Liver (tissue), 10 donors: ENCODE data around the gene MTO1. TPM values are rescaled to one million over a fixed set of nuclear protein-coding genes. Genes with fewer than 3 reads are reported as not detected.
A peak's percentile ranks its signal among the peaks of the same experiment; 100 is the strongest.
"Not testable (repeated sequence)": the region's sequence is repeated elsewhere in the genome, so short reads cannot be mapped to it uniquely, and the experiment has no call there.

ENCODE experiments used
- DNase-seq: peaks from one replicate; pipeline ENCODE4 v3.0.0-alpha.2; 2017; ENCODE audit warnings: low spot score
- H3K27ac ChIP-seq, 2 donors: one replicate each; pipeline ENCODE4 v1.7.0; 2013; ENCODE audit warnings: inconsistent platforms in 2 of 2, low read length in 2 of 2, control low read depth in 1 of 2, low read depth in 1 of 2, mild to moderate bottlenecking in 1 of 2
- H3K27me3 ChIP-seq, 4 donors: one replicate each; pipeline versions ENCODE4 v1.6.1 to v1.7.0; 2013; ENCODE audit warnings: low read length in 3 of 4, inconsistent platforms in 1 of 4, mild to moderate bottlenecking in 1 of 4, moderate library complexity in 1 of 4; ENCODE audit not compliant: control insufficient read depth in 4 of 4, insufficient read depth in 4 of 4
- H3K36me3 ChIP-seq, 4 donors: one replicate each; pipeline versions ENCODE4 v1.6.1 to v1.7.0; 2013; ENCODE audit warnings: low read length in 3 of 4, mild to moderate bottlenecking in 3 of 4, low read depth in 1 of 4, moderate library complexity in 1 of 4; ENCODE audit not compliant: control insufficient read depth in 4 of 4, insufficient read depth in 3 of 4
- H3K4me1 ChIP-seq, 4 donors: one replicate each; pipeline versions ENCODE4 v1.6.1 to v1.7.0; 2013; ENCODE audit warnings: low read length in 3 of 4, mild to moderate bottlenecking in 3 of 4, moderate library complexity in 1 of 4; ENCODE audit not compliant: control insufficient read depth in 4 of 4, insufficient read depth in 4 of 4
- H3K4me3 ChIP-seq, 3 donors: one replicate each; pipeline versions ENCODE4 v1.6.1 to v1.7.0; 2013; ENCODE audit warnings: low read length in 3 of 3, control low read depth in 1 of 3, low read depth in 1 of 3, mild to moderate bottlenecking in 1 of 3
- H3K9ac ChIP-seq, 2 donors: one replicate each; pipeline ENCODE4 v1.7.0; 2013; ENCODE audit warnings: low read length in 2 of 2, mild to moderate bottlenecking in 2 of 2, moderate library complexity in 2 of 2, control low read depth in 1 of 2, low read depth in 1 of 2
- H3K9me3 ChIP-seq, 4 donors: one replicate each; pipeline versions ENCODE4 v1.6.1 to v1.7.0; 2013; ENCODE audit warnings: low read length in 3 of 4; ENCODE audit not compliant: control insufficient read depth in 4 of 4
- FOXA2 ChIP-seq: IDR thresholded peaks from 2 replicates; pipeline ENCODE4 v1.6.1; 2016; ENCODE audit warnings: antibody characterized with exemption
- HNF4A ChIP-seq, 2 donors: conservative IDR thresholded peaks; 2 replicates each; pipeline ENCODE4 v1.6.1; 2016; ENCODE audit warnings: antibody characterized with exemption in 2 of 2, mild to moderate bottlenecking in 2 of 2
- NR2F2 ChIP-seq: IDR thresholded peaks from 2 replicates; pipeline ENCODE4 v1.6.1; 2016; ENCODE audit warnings: antibody characterized with exemption
- RXRA ChIP-seq, 2 donors: IDR thresholded peaks; 2 replicates each; pipeline ENCODE4 v1.6.1; 2017 to 2018; ENCODE audit warnings: antibody characterized with exemption in 2 of 2, mild to moderate bottlenecking in 1 of 2
- SP1 ChIP-seq: IDR thresholded peaks from 2 replicates; pipeline ENCODE4 v1.6.1; 2018; ENCODE audit warnings: antibody characterized with exemption, mild to moderate bottlenecking
- TAF1 ChIP-seq: conservative IDR thresholded peaks from 2 replicates; pipeline ENCODE4 v1.6.1; 2016; ENCODE audit warnings: antibody characterized with exemption, mild to moderate bottlenecking
- YY1 ChIP-seq: IDR thresholded peaks from 2 replicates; pipeline ENCODE4 v1.6.1; 2016; ENCODE audit warnings: antibody characterized with exemption, mild to moderate bottlenecking
- ZBTB33 ChIP-seq: IDR thresholded peaks from 2 replicates; pipeline ENCODE4 v1.6.1; 2016; ENCODE audit warnings: antibody characterized with exemption
- WGBS: extraction: QIAGEN DNeasy Blood & Tissue Kit; methylation state at CpG from one replicate; pipeline ENCODE4 v1.1.7; 2013; 5-methylcytosine and 5-hydroxymethylcytosine counted together
- polyA plus RNA-seq, 2 donors: library from polyadenylated mRNA; stranded (reverse) in 1 of 2; unstranded in 1 of 2; fragments of 200-250 nt in 1 of 2; fragments of >200 nt in 1 of 2; fragmentation: Nextera tagmentation in 1 of 2; extraction: Ambion mirVana in 1 of 2; gene quantifications; one replicate each; pipeline versions ENCODE4 v1.2.1 to v1.2.3, GENCODE V29; 2013 to 2015
- small RNA-seq: library from RNA; depleted of rRNA; stranded (forward); fragments of <200 nt; gene quantifications from one replicate; pipeline ENCODE3, GENCODE V24; 2014
- total RNA-seq, 2 donors: library from RNA; depleted of rRNA; stranded (reverse); fragments of >200 nt; gene quantifications; one replicate each; pipeline ENCODE4 v1.2.3, GENCODE V29; 2014
- donor health status: healthy.
- donor health status: healthy.
- donor health status: healthy.
- donor health status: healthy.
- donor health status: healthy.

The MTO1 gene
- total and polyA plus RNA-seq, 4 donors, result 12.9 to 64.4 (median 20.6) TPM

DNA sequence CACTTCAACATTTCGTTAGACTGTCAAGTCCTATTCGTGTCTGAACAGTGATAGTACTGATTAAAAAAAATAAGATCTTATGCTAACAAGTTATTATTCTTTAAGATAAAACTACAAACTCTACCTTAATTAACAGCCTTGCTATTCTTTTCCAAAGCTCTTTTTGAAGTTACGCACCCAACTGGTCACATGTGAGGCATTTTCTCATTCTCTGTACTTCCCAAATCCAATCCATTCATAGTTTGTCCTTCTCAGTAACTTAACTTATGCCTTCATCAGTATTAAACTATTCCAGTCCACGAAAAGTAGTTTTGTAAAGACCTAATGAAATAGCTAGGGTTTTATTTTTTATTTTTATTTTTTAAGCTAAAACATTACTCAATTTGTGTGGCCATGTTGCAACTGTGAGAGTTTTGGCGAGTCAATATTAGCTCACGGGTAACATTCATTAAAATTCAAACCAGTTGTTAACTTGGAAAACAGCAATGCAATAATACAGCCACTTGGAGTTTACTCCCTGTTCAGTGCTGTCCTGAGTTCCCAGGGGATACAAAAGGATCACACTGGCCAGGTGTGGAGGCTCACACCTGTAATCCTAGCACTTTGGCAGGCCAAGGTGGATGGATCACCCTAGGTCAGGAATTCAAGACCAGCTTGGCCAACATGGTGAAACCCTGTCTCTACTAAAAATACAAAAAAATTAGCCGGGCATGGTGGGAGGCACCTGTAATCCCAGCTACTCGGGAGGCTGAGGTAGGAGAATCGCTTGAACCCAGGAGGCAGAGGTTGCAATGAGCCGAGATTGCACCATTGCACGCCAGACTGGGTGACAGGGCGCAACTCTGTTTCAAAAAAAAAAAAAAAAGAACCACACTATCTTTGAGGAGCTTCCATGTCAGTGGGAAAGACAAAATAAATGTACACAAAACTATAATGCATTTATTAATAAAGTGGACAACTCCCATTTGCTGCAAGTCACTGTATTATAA is 87.2 kb downstream of the MTO1 start (continued):
- peak; percentile 79 for TF ChIP-seq ZBTB33
- TF ChIP-seq SP1, result peak; percentile 71
- peak; percentile 74 for TF ChIP-seq TAF1
- peak; percentile 36 to 60 for TF ChIP-seq RXRA (IDR thresholded peaks at IDR 0.05)
- peak; percentile 81 for TF ChIP-seq YY1
- TF ChIP-seq FOXA2, result peak; percentile 65

DNA sequence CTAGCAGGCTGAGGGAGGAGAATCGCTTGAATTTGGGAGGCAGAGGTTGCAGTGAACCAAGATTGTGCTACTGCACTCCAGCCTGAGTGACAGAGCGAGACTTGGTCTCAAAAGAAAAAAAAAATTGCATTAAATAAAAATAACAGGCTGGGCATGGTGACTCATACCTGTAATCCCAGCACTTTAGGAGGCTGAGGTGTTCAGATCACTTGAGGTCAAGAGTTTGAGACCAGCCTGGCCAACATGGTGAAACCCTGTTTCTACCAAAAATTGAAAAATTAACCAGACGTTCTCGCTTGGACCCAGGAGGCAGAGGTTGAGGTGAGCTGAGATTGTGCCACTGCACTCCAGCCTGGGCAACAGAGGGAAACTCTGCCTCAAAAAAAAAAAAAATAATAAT is 89.6 kb downstream of the MTO1 start:
- not testable (repeated sequence) for H3K27me3 ChIP-seq, H3K27ac ChIP-seq, H3K4me3 ChIP-seq, H3K36me3 ChIP-seq, H3K9ac ChIP-seq, DNase-seq, H3K9me3 ChIP-seq
- WGBS, result 87% methylated on average over 4 of the region's 4 CpGs
- peaks cover 3 to 19% (median 7%) of the 10 kb centered on the region in 4 donors for H3K4me1 ChIP-seq

DNA sequence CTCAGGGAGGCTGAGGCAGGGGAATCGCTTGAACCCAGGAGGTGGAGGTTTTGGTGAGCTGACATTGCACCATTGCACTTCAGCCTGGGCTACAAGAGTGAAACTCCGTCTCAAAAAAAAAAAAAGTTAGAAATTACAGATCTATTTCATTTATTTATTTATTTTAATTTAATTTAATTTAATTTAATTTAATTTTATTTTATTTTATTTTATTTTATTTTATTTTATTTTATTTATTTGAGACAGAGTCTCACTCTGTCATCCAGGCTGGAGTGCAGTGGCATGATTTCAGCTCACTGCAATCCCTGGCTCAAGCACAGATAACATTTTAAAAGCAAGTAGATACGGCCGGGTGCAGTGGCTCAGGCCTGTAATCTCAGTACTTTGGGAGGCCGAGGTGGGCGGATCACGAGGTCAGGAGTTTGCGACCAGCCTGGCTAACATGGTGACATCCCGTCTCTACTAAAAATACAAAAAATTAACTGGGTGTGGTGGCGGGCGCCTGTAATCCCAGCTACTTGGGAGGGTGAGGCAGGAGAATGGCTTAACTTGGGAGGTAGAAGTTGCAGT is 93.9 kb downstream of the MTO1 start:
- not testable (repeated sequence) for H3K4me1 ChIP-seq, DNase-seq, H3K9ac ChIP-seq, H3K27me3 ChIP-seq, H3K4me3 ChIP-seq, H3K27ac ChIP-seq, H3K36me3 ChIP-seq, H3K9me3 ChIP-seq
- WGBS, result 93% methylated on average over 11 of the region's 11 CpGs

- TF ChIP-seq SP1 (no peak), HNF4A (conservative IDR thresholded peaks at IDR 0.05) (no peak), NR2F2 (no peak)
- H3K9me3 ChIP-seq, result no peaks in the 10 kb centered on the region
- 80% methylated on average over 1 of the region's 1 CpG for WGBS
- H3K4me1 ChIP-seq, result peaks cover 0 to 9% (median 2%) of the 10 kb centered on the region in 4 donors
- no peaks in the 10 kb centered on the region for H3K36me3 ChIP-seq
- no peak overlapping the region for H3K4me3 ChIP-seq
- DNase-seq, result no peak
- H3K27me3 ChIP-seq, result no peaks in the 10 kb centered on the region
- H3K27ac ChIP-seq, result no peak overlapping the region
- no peak overlapping the region for H3K9ac ChIP-seq
Observed at GRCh38 chr6:73556836-73557235, 95.3 kb downstream of the MTO1 start.

Small RNA genes within 50 kb of the gene (small RNA-seq; reads per million reads assigned to genes)
- not detected for gene AL603910.2
- gene RN7SL827P, result not detected
- gene RNU6-975P, result not detected

Other genes with a start within 250 kb of the MTO1 start
- gene KHDC1L, start 236.2 kb upstream of the MTO1 start, total RNA-seq, result not detected
- not detected for gene KHDC1L, start 236.2 kb upstream of the MTO1 start, polyA plus RNA-seq
- under 1 TPM; 0.25 to 0.42 TPM for gene KHDC1, start 198.5 kb upstream of the MTO1 start, total RNA-seq
- under 1 TPM in 1 of 2 donors, not detected in 1; 0.16 TPM for gene KHDC1, start 198.5 kb upstream of the MTO1 start, polyA plus RNA-seq
- gene DPPA5, start 107.5 kb upstream of the MTO1 start, total RNA-seq, result not detected
- not detected for gene DPPA5, start 107.5 kb upstream of the MTO1 start, polyA plus RNA-seq
- gene KHDC3L, start 99.1 kb upstream of the MTO1 start, total RNA-seq, result not detected
- not detected for gene KHDC3L, start 99.1 kb upstream of the MTO1 start, polyA plus RNA-seq
- gene OOEP, start 91.8 kb upstream of the MTO1 start, total RNA-seq, result not detected
- under 1 TPM; 0.06 to 0.22 TPM for gene OOEP, start 91.8 kb upstream of the MTO1 start, polyA plus RNA-seq
- under 1 TPM; 0.14 to 0.75 TPM for gene DDX43, start 66.9 kb upstream of the MTO1 start, total RNA-seq
- under 1 TPM; 0.13 to 0.31 TPM for gene DDX43, start 66.9 kb upstream of the MTO1 start, polyA plus RNA-seq
- gene CGAS, start 9.4 kb upstream of the MTO1 start, total RNA-seq, result 1 to 10 TPM; 2.0 to 4.9 TPM
- gene CGAS, start 9.4 kb upstream of the MTO1 start, polyA plus RNA-seq, result under 1 TPM; 0.36 to 0.47 TPM
- gene EEF1A1, start 59.3 kb downstream of the MTO1 start, total RNA-seq, result 1,000 to 10,000 TPM; 4,078 to 7,379 TPM
- 1,000 to 10,000 TPM; 1,383 to 2,991 TPM for gene EEF1A1, start 59.3 kb downstream of the MTO1 start, polyA plus RNA-seq
- 10 to 100 TPM; 10.0 to 19.3 TPM for gene SLC17A5, start 192.3 kb downstream of the MTO1 start, total RNA-seq
- 10 to 100 TPM in 1 of 2 donors, 1 to 10 TPM in 1; 9.1 to 12.7 TPM for gene SLC17A5, start 192.3 kb downstream of the MTO1 start, polyA plus RNA-seq
- gene CD109, start 234.5 kb downstream of the MTO1 start, total RNA-seq, result 1 to 10 TPM in 1 of 2 donors, under 1 TPM in 1; 0.42 to 2.0 TPM
- under 1 TPM; 0.18 to 0.22 TPM for gene CD109, start 234.5 kb downstream of the MTO1 start, polyA plus RNA-seq